K562 (cell line): ENCODE data around the gene CERS6. TPM values are rescaled to one million over a fixed set of nuclear protein-coding genes. Genes with fewer than 3 reads are reported as not detected.

Experiments used
- ARNT ChIP-seq, 2 experiments: fragments of 450-650 bp; IDR thresholded peaks; 2 replicates each; pipeline ENCODE4 v1.6.1; 2016; ENCODE audit warnings: mild to moderate bottlenecking in 1 of 2
- CBFA2T2 ChIP-seq: fragments of 450-650 bp; conservative IDR thresholded peaks from 2 replicates; pipeline ENCODE4 v1.6.1; 2017; ENCODE audit warnings: mild to moderate bottlenecking
- ELF2 ChIP-seq: fragments of 250-450 bp; sonication (Bioruptor Pico); IDR thresholded peaks from 2 replicates; pipeline ENCODE4 v1.5.0; 2021; ENCODE audit warnings: mild to moderate bottlenecking
- MYC ChIP-seq, 2 experiments: fragments of 250-450 bp in 1 of 2; sonication (Bioruptor Pico) in 1 of 2; IDR thresholded peaks; 2 replicates each; pipeline versions ENCODE4 v1.5.1 to v1.6.1; 2012 to 2021; ENCODE audit warnings: low read depth in 2 of 2, borderline replicate concordance in 1 of 2, improper control_type of control experiment in 1 of 2, low read length in 1 of 2, mild to moderate bottlenecking in 1 of 2, moderate library complexity in 1 of 2
- PHF21A ChIP-seq: fragments of 450-650 bp; IDR thresholded peaks from 2 replicates; pipeline ENCODE4 v1.6.1; 2017; ENCODE audit warnings: low read depth, borderline replicate concordance
- POLR2H ChIP-seq: IDR thresholded peaks from 2 replicates; pipeline ENCODE4 v1.6.1; 2016; ENCODE audit warnings: missing genetic modification characterization, low read depth, mild to moderate bottlenecking, control low read depth, missing compliant biosample characterization, moderate library complexity
- PTTG1 ChIP-seq: fragments of 450-650 bp; IDR thresholded peaks from 2 replicates; pipeline ENCODE4 v1.6.1; 2016; ENCODE audit warnings: low read depth, mild to moderate bottlenecking, missing genetic modification characterization, missing compliant biosample characterization
- SUPT5H ChIP-seq: fragments of 450-650 bp; IDR thresholded peaks from 2 replicates; pipeline ENCODE4 v1.6.1; 2016
- polyA plus RNA-seq, 8 experiments: library from polyadenylated mRNA; depleted of rRNA in 4 of 8; stranded (reverse) in 5 of 8; unstranded in 3 of 8; fragments of >200 nt; fragmentation: Nextera tagmentation in 2 of 8; fragmentation: Illumina TruSeq in 1 of 8; extraction: Ambion mirVana in 2 of 8; extraction: Trizol in 1 of 8; gene quantifications; 2 replicates each; pipeline versions ENCODE4 v1.2.1 to v1.2.3, GENCODE V29; 2011 to 2014; ENCODE audit warnings: inconsistent platforms in 1 of 8, missing spikeins in 1 of 8
- total RNA-seq, 7 experiments: library from RNA; depleted of rRNA in 6 of 7; stranded (reverse); fragments of >200 nt in 6 of 7; fragmentation: Illumina TruSeq in 2 of 7; extraction: Trizol in 2 of 7; gene quantifications; 2 replicates each; pipeline versions ENCODE4 v1.2.1 to v1.2.3, GENCODE V29; 2011 to 2021; ENCODE audit warnings: low replicate concordance in 1 of 7
- TF ChIP-seq, protein P1 (sequence below), 2 experiments: fragments of 450-650 bp; formaldehyde crosslinking in 1 of 2; IDR thresholded peaks; 2 replicates each; pipeline versions ENCODE4 v1.4.0 to v1.6.1; 2014 to 2020; ENCODE audit warnings: mild to moderate bottlenecking in 2 of 2, borderline replicate concordance in 1 of 2, low read depth in 1 of 2
- TF ChIP-seq, protein P2 (sequence below): IDR thresholded peaks from 2 replicates; pipeline ENCODE4 v1.6.1; 2012; ENCODE audit warnings: low read depth, low read length, improper control_type of control experiment, borderline replicate concordance
- TF ChIP-seq, protein P3 (sequence below), 2 experiments: IDR thresholded peaks in 1 of 2; conservative IDR thresholded peaks in 1 of 2; 2 replicates each; pipeline ENCODE4 v1.6.1; 2016; ENCODE audit warnings: low read depth in 2 of 2, mild to moderate bottlenecking in 1 of 2, missing compliant biosample characterization in 1 of 2, missing genetic modification characterization in 1 of 2, moderate library complexity in 1 of 2

Gene CERS6
- total and polyA plus RNA-seq, 9 of the 15 experiments (the other 6 are each of a cell fraction or from before 2014, with no cell fraction given): 1.6 to 13.6 (median 11.4) TPM

DNA sequence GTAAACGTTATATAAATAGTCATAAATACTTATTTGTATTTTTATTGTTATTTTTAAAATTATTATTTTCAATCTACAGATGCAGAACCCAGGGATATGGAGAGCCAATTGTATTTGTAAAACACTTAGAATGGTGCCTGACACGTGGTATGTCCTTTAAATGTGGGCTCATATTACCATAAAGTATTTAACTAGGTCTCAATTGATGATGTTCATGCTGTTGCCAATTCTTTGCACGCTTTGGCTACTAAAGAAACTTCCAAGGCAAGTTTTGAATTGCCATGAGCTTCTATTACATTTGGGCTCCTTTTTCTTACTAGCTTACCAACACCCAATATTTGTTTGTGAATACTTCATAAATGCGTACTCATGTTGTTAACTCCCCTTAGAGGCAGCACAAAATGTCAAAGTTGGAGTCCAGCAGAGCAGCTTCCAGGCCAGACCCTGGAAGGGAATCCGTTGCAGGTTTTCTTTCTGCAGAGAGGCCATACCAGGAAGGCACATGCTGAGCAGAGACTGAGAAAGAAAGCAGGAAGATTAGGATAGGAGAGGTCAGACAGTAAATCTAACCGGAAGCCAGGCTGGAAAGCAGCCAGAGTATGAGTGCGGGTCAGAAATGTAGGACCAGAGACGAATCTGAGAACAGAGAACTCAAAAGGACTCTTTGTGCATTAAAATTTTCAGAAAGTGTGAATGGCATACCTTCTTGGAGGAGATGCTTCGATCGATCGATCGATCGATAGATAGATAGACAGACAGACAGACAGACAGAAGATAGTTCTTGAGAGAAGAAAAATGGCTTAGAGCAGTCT is 342.2 kb downstream of the CERS6 start (continued):
- TF ChIP-seq, protein P1, sequence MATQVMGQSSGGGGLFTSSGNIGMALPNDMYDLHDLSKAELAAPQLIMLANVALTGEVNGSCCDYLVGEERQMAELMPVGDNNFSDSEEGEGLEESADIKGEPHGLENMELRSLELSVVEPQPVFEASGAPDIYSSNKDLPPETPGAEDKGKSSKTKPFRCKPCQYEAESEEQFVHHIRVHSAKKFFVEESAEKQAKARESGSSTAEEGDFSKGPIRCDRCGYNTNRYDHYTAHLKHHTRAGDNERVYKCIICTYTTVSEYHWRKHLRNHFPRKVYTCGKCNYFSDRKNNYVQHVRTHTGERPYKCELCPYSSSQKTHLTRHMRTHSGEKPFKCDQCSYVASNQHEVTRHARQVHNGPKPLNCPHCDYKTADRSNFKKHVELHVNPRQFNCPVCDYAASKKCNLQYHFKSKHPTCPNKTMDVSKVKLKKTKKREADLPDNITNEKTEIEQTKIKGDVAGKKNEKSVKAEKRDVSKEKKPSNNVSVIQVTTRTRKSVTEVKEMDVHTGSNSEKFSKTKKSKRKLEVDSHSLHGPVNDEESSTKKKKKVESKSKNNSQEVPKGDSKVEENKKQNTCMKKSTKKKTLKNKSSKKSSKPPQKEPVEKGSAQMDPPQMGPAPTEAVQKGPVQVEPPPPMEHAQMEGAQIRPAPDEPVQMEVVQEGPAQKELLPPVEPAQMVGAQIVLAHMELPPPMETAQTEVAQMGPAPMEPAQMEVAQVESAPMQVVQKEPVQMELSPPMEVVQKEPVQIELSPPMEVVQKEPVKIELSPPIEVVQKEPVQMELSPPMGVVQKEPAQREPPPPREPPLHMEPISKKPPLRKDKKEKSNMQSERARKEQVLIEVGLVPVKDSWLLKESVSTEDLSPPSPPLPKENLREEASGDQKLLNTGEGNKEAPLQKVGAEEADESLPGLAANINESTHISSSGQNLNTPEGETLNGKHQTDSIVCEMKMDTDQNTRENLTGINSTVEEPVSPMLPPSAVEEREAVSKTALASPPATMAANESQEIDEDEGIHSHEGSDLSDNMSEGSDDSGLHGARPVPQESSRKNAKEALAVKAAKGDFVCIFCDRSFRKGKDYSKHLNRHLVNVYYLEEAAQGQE (IDR thresholded peaks at IDR 0.05; ENCODE audit: borderline replicate concordance): peak; percentile 32
- TF ChIP-seq, protein P1 (CRISPR knock-in tag; IDR thresholded peaks at IDR 0.05; ENCODE audit: low read depth): peak; percentile 17; the same call in 1 of the 2 replicates
- peak; percentile 42 for TF ChIP-seq ELF2 (CRISPR knock-in tag)
- TF ChIP-seq SUPT5H: no peak
- TF ChIP-seq CBFA2T2: peak; percentile 38
- TF ChIP-seq POLR2H: 0 out of 2 replicates have a peak, but pooled peaks have one; percentile 52
- TF ChIP-seq PHF21A: 0 out of 2 replicates have a peak, but pooled peaks have one; percentile 19
- TF ChIP-seq MYC (IDR thresholded peaks at IDR 0.05; ENCODE audit: low read depth, low read length): peak; percentile 96
- TF ChIP-seq MYC (CRISPR knock-in tag; IDR thresholded peaks at IDR 0.05; ENCODE audit: borderline replicate concordance, low read depth): no peak; the same call in 1 of the 2 replicates
- TF ChIP-seq, protein P2, sequence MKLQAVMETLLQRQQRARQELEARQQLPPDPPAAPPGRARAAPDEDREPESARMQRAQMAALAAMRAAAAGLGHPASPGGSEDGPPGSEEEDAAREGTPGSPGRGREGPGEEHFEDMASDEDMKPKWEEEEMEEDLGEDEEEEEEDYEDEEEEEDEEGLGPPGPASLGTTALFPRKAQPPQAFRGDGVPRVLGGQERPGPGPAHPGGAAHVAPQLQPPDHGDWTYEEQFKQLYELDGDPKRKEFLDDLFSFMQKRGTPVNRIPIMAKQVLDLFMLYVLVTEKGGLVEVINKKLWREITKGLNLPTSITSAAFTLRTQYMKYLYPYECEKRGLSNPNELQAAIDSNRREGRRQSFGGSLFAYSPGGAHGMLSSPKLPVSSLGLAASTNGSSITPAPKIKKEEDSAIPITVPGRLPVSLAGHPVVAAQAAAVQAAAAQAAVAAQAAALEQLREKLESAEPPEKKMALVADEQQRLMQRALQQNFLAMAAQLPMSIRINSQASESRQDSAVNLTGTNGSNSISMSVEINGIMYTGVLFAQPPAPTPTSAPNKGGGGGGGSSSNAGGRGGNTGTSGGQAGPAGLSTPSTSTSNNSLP: peak; percentile 44; the same call in 1 of the 2 replicates
- TF ChIP-seq, protein P3, sequence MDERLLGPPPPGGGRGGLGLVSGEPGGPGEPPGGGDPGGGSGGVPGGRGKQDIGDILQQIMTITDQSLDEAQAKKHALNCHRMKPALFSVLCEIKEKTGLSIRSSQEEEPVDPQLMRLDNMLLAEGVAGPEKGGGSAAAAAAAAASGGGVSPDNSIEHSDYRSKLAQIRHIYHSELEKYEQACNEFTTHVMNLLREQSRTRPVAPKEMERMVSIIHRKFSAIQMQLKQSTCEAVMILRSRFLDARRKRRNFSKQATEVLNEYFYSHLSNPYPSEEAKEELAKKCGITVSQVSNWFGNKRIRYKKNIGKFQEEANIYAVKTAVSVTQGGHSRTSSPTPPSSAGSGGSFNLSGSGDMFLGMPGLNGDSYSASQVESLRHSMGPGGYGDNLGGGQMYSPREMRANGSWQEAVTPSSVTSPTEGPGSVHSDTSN (CRISPR knock-in tag; IDR thresholded peaks at IDR 0.05; ENCODE audit: low read depth): no peak
- TF ChIP-seq, protein P3 (tag; conservative IDR thresholded peaks at IDR 0.05; ENCODE audit: low read depth): peak; percentile 81
- TF ChIP-seq PTTG1 (tag): no peak
- TF ChIP-seq ARNT (IDR thresholded peaks at IDR 0.05): peak; percentile 20 to 84; a peak in 2 of 4 replicates
